GM12878 (cell line): ENCODE data around the gene C6orf62. TPM values are rescaled to one million over a fixed set of nuclear protein-coding genes. Genes with fewer than 3 reads are reported as not detected.

Source experiments
- ATAC-seq: fragments of 200-7000 bp; cut with Tn5 transposase; 3 replicates; pipeline ENCODE4 v1.9.1; 2020; ENCODE audit warnings: mild to moderate bottlenecking, moderate library complexity
- BruUV-seq: library from RNA; stranded (reverse); fragments of 400-500 nt; replicated peaks from 2 replicates; lab custom pipeline; 2021; lab: Mats Ljungman, UMichigan
- CTCF ChIA-PET: fragments of 300-600 bp; sonication (Branson Sonifier 250); formaldehyde crosslinking; extraction: SDS; loops from one replicate; lab custom pipeline; 2021; ENCODE audit warnings: inconsistent platforms; lab: Yijun Ruan, JAX
- POLR2A ChIA-PET: fragments of 350-600 bp; formaldehyde crosslinking; extraction: SDS; loops from one replicate; lab custom pipeline; 2021; ENCODE audit warnings: inconsistent platforms; lab: Charles Lee
- RAD21 ChIA-PET: fragments of 300-600 bp; sonication (Branson Sonifier 250); formaldehyde crosslinking; loops from one replicate; lab custom pipeline; 2023; ENCODE audit warnings: antibody characterized with exemption; ENCODE audit not compliant: unreplicated experiment; lab: Charles Lee
- SMC1A ChIA-PET: fragments of 300-600 bp; sonication (Branson Sonifier 250); formaldehyde crosslinking; loops from one replicate; lab custom pipeline; 2023; ENCODE audit not compliant: unreplicated experiment, uncharacterized antibody; lab: Charles Lee
- DNase-seq: peaks from one replicate; pipeline ENCODE4 v3.0.0-alpha.2; 2011; ENCODE audit warnings: low read depth, low spot score
- FAIRE-seq: peaks from 3 replicates; lab custom pipeline; 2011; peaks lifted over from hg19 to GRCh38; lab: Jason Lieb, UNC
- H2AFZ ChIP-seq: 2 replicates; pipeline ENCODE4 v1.6.0; 2011; ENCODE audit warnings: low read depth, low read length, control low read depth; ENCODE audit not compliant: control insufficient read depth
- H3K27ac ChIP-seq: 2 replicates; pipeline ENCODE4 v1.5.1; 2011; ENCODE audit warnings: control low read depth; ENCODE audit not compliant: control insufficient read depth, insufficient read depth
- H3K27me3 ChIP-seq, 2 experiments: replicated peaks in 1 of 2; 2 replicates each; pipeline versions ENCODE4 v1.6.0 to v1.6.1; 2011; ENCODE audit warnings: low read length in 1 of 2; ENCODE audit not compliant: control insufficient read depth in 2 of 2, insufficient read depth in 2 of 2
- H3K36me3 ChIP-seq, 2 experiments: 2 replicates each; pipeline ENCODE4 v1.5.1; 2011; ENCODE audit warnings: low read length in 1 of 2; ENCODE audit not compliant: control insufficient read depth in 2 of 2, insufficient read depth in 2 of 2
- H3K4me1 ChIP-seq: 2 replicates; pipeline ENCODE4 v1.6.1; 2011; ENCODE audit warnings: mild to moderate bottlenecking, low read length, moderate library complexity, mixed read lengths; ENCODE audit not compliant: control insufficient read depth, insufficient read depth
- H3K4me2 ChIP-seq: 2 replicates; pipeline ENCODE4 v1.6.0; 2011; ENCODE audit warnings: control low read depth; ENCODE audit not compliant: control insufficient read depth, insufficient read depth
- H3K4me3 ChIP-seq: fragments of 200-600 bp; sonication (generic); 2 replicates; pipeline ENCODE4 v1.5.1; 2016
- H3K79me2 ChIP-seq: 2 replicates; pipeline ENCODE4 v1.6.0; 2011; ENCODE audit warnings: low read length; ENCODE audit not compliant: control insufficient read depth, insufficient read depth
- H3K9ac ChIP-seq: 2 replicates; pipeline ENCODE4 v1.8.0; 2011; ENCODE audit warnings: low read length, control low read depth, mixed read lengths; ENCODE audit not compliant: control insufficient read depth, insufficient read depth
- H3K9me3 ChIP-seq: replicated peaks from 3 replicates; pipeline ENCODE4 v1.5.1; 2011; ENCODE audit warnings: mild to moderate bottlenecking, low read length; ENCODE audit not compliant: control insufficient read depth, insufficient read depth
- H4K20me1 ChIP-seq: 2 replicates; pipeline ENCODE4 v1.6.0; 2011; ENCODE audit not compliant: control insufficient read depth, insufficient read depth
- CTCF ChIP-seq, 3 experiments: IDR thresholded peaks in 2 of 3; conservative IDR thresholded peaks in 1 of 3; 2 replicates each; pipeline ENCODE4 v1.5.1; 2011; ENCODE audit warnings: low read depth in 3 of 3, low read length in 3 of 3, mild to moderate bottlenecking in 3 of 3, control low read depth in 2 of 3, moderate library complexity in 2 of 3, inconsistent platforms in 1 of 3, mixed read lengths in 1 of 3; ENCODE audit not compliant: control insufficient read depth in 2 of 3, insufficient read depth in 1 of 3; ENCODE audit errors: extremely low read depth in 1 of 3
- GATAD2B ChIP-seq: fragments of 450-650 bp; conservative IDR thresholded peaks from 2 replicates; pipeline ENCODE4 v1.6.1; 2017; ENCODE audit warnings: low read depth, mild to moderate bottlenecking, moderate library complexity
- IKZF1 ChIP-seq: fragments of 450-650 bp; conservative IDR thresholded peaks from 2 replicates; pipeline ENCODE4 v1.6.1; 2017; ENCODE audit warnings: antibody characterized with exemption, mild to moderate bottlenecking
- PKNOX1 ChIP-seq: fragments of 450-650 bp; IDR thresholded peaks from 2 replicates; pipeline ENCODE4 v1.6.1; 2016; ENCODE audit warnings: mild to moderate bottlenecking
- POU2F2 ChIP-seq: IDR thresholded peaks from 3 replicates; pipeline ENCODE4 v1.6.1; 2011; ENCODE audit warnings: low read depth, mild to moderate bottlenecking, low read length, borderline replicate concordance
- SIN3A ChIP-seq: IDR thresholded peaks from 2 replicates; pipeline ENCODE4 v1.6.1; 2012; ENCODE audit warnings: low read depth, low read length, improper control_type of control experiment
- WGBS: methylation state at CpG from one replicate; pipeline ENCODE4 v1.1.6; 2016; ENCODE audit warnings: low lambda C conversion rate; ENCODE audit not compliant: insufficient replicate concordance, insufficient coverage; ENCODE audit errors: missing lambda C conversion rate; 5-methylcytosine and 5-hydroxymethylcytosine counted together
- in situ Hi-C: fragments of 300-500 bp; cut with MboI; formaldehyde crosslinking; loops from 9 replicates; pipeline ENCODE4 v1.14.3; 2018; ENCODE audit warnings: mixed read lengths
- intact Hi-C: fragments of 100-400 bp; cut with micrococcal nuclease; formaldehyde crosslinking; loops from one replicate; pipeline ENCODE4 v1.14.2; 2022; ENCODE audit not compliant: unreplicated experiment
- polyA plus RNA-seq, 11 experiments: library from polyadenylated mRNA; depleted of rRNA in 4 of 11; unstranded in 6 of 11; stranded (reverse) in 5 of 11; fragments of >200 nt; fragmentation: Nextera tagmentation in 4 of 11; fragmentation: Illumina TruSeq in 1 of 11; extraction: Ambion mirVana in 4 of 11; extraction: Trizol in 1 of 11; gene quantifications; 1 replicate in 1 of 11; 2 replicates in 10 of 11; pipeline versions ENCODE4 v1.2.1 to v1.2.3, GENCODE V29; 2011 to 2016; ENCODE audit warnings: inconsistent platforms in 2 of 11, missing spikeins in 2 of 11, low read depth in 1 of 11
- total RNA-seq, 4 experiments: library from RNA; depleted of rRNA in 3 of 4; stranded (reverse); fragments of >200 nt in 3 of 4; fragmentation: Illumina TruSeq in 1 of 4; extraction: Trizol in 1 of 4; gene quantifications; 2 replicates each; pipeline versions ENCODE4 v1.2.1 to v1.2.3, GENCODE V29; 2013 to 2021

The C6orf62 gene
- total and polyA plus RNA-seq, 10 of the 15 experiments (the other 5 are each of a cell fraction or from before 2014, with no cell fraction given), result 55.6 to 565 (median 126) TPM

GRCh38 chr6:24686408-24686807, 32.5 kb downstream of the C6orf62 start:
- POLR2A ChIA-PET, result no interaction called here
- no peaks in the 10 kb centered on the region for H3K9me3 ChIP-seq
- CTCF ChIA-PET, result no interaction called here
- no peaks in the 10 kb centered on the region for H4K20me1 ChIP-seq
- intact Hi-C loops (no loop called here), in situ Hi-C loops (no loop called here)
- H3K27ac ChIP-seq, result no peak overlapping the region
- WGBS, result 90% methylated on average over 1 of the region's 1 CpG
- H3K36me3 ChIP-seq, result no peaks in the 10 kb centered on the region; a peak in 1 of 4 replicates
- H3K4me1 ChIP-seq, result no peaks in the 10 kb centered on the region
- TF ChIP-seq GATAD2B, result no peak
- TF ChIP-seq PKNOX1, result no peak
- no peak for TF ChIP-seq IKZF1
- no peak for TF ChIP-seq POU2F2
- TF ChIP-seq CTCF (IDR thresholded peaks at IDR 0.05 in 2 of 3, conservative IDR thresholded peaks at IDR 0.05 in 1 of 3; ENCODE audit: control insufficient read depth in 2 of 3, extremely low read depth in 1 of 3, insufficient read depth in 1 of 3, low read depth in 3 of 3, low read length in 3 of 3), result no peak
- TF ChIP-seq SIN3A, result no peak
- DNase-seq (no peak), ATAC-seq (no peak), FAIRE-seq (no peak)
- no peaks in the 10 kb centered on the region for H3K27me3 ChIP-seq
- no peak overlapping the region for H2AFZ ChIP-seq
- H3K4me3 ChIP-seq, result no peak overlapping the region
- BruUV-seq, result no TSS peak
- H3K4me2 ChIP-seq, result no peak overlapping the region
- no peak overlapping the region for H3K9ac ChIP-seq
- SMC1A ChIA-PET, result no interaction called here
- H3K79me2 ChIP-seq, result no peaks in the 10 kb centered on the region
- RAD21 ChIA-PET, result interaction anchor here (0.6 kb wide), 1 partner anchor 372 kb away, joined by 4 read pairs; no protein-coding TSS in a partner anchor
